HEK293 (cell line): ENCODE results near the gene CEBPE.

Source experiments
- KLF16 ChIP-seq: fragments of 450-650 bp; formaldehyde crosslinking; IDR thresholded peaks from 2 replicates; pipeline ENCODE4 v1.5.1; 2017; ENCODE audit warnings: missing biosample characterization, missing genetic modification characterization
- YY1 ChIP-seq: fragments of 450-650 bp; formaldehyde crosslinking; IDR thresholded peaks from 2 replicates; pipeline ENCODE4 v1.5.1; 2018; ENCODE audit warnings: missing biosample characterization, missing genetic modification characterization
- ZNF121 ChIP-seq: fragments of 450-650 bp; formaldehyde crosslinking; IDR thresholded peaks from 2 replicates; pipeline ENCODE4 v1.5.1; 2016; ENCODE audit warnings: missing biosample characterization, missing genetic modification characterization
- ZSCAN23 ChIP-seq: fragments of 450-650 bp; formaldehyde crosslinking; IDR thresholded peaks from 2 replicates; pipeline ENCODE4 v1.5.1; 2016; ENCODE audit warnings: missing biosample characterization, missing genetic modification characterization
- TF ChIP-seq, protein P1 (sequence below): fragments of 450-650 bp; formaldehyde crosslinking; IDR thresholded peaks from 2 replicates; pipeline ENCODE4 v1.5.1; 2016; ENCODE audit warnings: missing biosample characterization, missing genetic modification characterization
- TF ChIP-seq, protein P2 (sequence below): fragments of 450-650 bp; formaldehyde crosslinking; IDR thresholded peaks from 2 replicates; pipeline ENCODE4 v1.5.1; 2016; ENCODE audit warnings: missing biosample characterization, missing genetic modification characterization, borderline replicate concordance
- TF ChIP-seq, protein P3 (sequence below): fragments of 450-650 bp; formaldehyde crosslinking; IDR thresholded peaks from 2 replicates; pipeline ENCODE4 v1.5.1; 2016; ENCODE audit warnings: missing biosample characterization, missing genetic modification characterization

DNA sequence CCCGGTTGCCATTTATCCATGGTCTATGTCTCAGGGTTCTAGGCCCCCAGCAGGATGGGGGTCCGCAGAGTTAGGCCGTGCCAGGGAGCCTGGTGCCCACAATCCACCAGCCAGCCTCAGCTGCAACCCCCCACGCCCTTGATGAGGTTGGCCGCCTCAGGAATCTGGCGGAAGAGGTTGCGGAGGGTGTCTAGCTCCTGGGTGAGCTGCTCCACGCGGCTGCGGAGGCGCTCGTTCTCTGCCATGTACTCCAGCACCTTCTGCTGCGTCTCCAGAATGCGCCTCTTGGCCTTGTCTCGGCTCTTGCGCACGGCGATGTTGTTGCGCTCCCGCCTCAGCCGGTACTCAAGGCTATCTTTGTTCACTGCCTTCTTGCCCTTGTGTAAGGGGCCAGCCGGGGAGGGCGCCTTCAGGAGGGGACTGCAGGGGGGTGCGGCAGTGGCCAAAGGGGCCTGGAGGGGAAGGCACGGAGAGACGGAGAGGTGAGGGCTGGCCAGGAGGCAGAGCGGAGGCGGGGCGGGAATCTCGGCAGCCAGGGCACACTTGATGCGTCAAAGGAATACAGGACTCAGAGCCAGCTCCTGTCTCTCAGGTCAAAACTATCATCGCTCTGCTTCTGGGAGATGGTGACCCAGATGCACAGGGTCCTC, 1.6 kb downstream of the CEBPE start:
- TF ChIP-seq, protein P1, sequence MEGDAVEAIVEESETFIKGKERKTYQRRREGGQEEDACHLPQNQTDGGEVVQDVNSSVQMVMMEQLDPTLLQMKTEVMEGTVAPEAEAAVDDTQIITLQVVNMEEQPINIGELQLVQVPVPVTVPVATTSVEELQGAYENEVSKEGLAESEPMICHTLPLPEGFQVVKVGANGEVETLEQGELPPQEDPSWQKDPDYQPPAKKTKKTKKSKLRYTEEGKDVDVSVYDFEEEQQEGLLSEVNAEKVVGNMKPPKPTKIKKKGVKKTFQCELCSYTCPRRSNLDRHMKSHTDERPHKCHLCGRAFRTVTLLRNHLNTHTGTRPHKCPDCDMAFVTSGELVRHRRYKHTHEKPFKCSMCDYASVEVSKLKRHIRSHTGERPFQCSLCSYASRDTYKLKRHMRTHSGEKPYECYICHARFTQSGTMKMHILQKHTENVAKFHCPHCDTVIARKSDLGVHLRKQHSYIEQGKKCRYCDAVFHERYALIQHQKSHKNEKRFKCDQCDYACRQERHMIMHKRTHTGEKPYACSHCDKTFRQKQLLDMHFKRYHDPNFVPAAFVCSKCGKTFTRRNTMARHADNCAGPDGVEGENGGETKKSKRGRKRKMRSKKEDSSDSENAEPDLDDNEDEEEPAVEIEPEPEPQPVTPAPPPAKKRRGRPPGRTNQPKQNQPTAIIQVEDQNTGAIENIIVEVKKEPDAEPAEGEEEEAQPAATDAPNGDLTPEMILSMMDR: no peak
- TF ChIP-seq, protein P2, sequence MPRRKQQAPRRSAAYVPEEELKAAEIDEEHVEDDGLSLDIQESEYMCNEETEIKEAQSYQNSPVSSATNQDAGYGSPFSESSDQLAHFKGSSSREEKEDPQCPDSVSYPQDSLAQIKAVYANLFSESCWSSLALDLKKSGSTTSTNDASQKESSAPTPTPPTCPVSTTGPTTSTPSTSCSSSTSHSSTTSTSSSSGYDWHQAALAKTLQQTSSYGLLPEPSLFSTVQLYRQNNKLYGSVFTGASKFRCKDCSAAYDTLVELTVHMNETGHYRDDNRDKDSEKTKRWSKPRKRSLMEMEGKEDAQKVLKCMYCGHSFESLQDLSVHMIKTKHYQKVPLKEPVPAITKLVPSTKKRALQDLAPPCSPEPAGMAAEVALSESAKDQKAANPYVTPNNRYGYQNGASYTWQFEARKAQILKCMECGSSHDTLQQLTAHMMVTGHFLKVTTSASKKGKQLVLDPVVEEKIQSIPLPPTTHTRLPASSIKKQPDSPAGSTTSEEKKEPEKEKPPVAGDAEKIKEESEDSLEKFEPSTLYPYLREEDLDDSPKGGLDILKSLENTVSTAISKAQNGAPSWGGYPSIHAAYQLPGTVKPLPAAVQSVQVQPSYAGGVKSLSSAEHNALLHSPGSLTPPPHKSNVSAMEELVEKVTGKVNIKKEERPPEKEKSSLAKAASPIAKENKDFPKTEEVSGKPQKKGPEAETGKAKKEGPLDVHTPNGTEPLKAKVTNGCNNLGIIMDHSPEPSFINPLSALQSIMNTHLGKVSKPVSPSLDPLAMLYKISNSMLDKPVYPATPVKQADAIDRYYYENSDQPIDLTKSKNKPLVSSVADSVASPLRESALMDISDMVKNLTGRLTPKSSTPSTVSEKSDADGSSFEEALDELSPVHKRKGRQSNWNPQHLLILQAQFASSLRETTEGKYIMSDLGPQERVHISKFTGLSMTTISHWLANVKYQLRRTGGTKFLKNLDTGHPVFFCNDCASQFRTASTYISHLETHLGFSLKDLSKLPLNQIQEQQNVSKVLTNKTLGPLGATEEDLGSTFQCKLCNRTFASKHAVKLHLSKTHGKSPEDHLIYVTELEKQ (tag by site-specific recombination): no peak
- TF ChIP-seq ZSCAN23 (no peak), YY1 (tag by site-specific recombination) (no peak), KLF16 (no peak), ZNF121 (tag by site-specific recombination) (no peak)
- TF ChIP-seq, protein P3, sequence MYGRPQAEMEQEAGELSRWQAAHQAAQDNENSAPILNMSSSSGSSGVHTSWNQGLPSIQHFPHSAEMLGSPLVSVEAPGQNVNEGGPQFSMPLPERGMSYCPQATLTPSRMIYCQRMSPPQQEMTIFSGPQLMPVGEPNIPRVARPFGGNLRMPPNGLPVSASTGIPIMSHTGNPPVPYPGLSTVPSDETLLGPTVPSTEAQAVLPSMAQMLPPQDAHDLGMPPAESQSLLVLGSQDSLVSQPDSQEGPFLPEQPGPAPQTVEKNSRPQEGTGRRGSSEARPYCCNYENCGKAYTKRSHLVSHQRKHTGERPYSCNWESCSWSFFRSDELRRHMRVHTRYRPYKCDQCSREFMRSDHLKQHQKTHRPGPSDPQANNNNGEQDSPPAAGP: no peak
